ENCODE data around the gene KLHDC9.

KLHDC9 gene

GRCh38 chr1:161073474-161074121 lies 24.6 kb upstream of the KLHDC9 start:
- Histone ChIP-seq H3K27me3 (ENCODE audit: insufficient read depth, poor library complexity, severe bottlenecking) (no peaks in the 10 kb centered on the region), H3K4me3 (replicated peaks; ENCODE audit: insufficient read depth, low read length) (no peak overlapping the region), H3K27ac (replicated peaks) (no peak overlapping the region)
- DNase-seq (ENCODE audit: low read depth in 1 of 2, low spot score in 1 of 2) = no peak
- no peak for TF ChIP-seq REST (IDR thresholded peaks at IDR 0.05; ENCODE audit: insufficient replicate concordance, low read depth)
- no peak for TF ChIP-seq CTCF (IDR thresholded peaks at IDR 0.05; ENCODE audit: insufficient read depth, low read length)
- no peak for TF ChIP-seq SPI1 (IDR thresholded peaks at IDR 0.05; ENCODE audit: borderline replicate concordance, low read depth)
- no peak for TF ChIP-seq POLR2AphosphoS5 (IDR thresholded peaks at IDR 0.05; ENCODE audit: low read depth)
- no peak for TF ChIP-seq GABPA (IDR thresholded peaks at IDR 0.05; ENCODE audit: low read depth)

- Histone ChIP-seq H3K4me3 (replicated peaks; ENCODE audit: insufficient read depth, low read length) (no peak overlapping the region), H3K27ac (replicated peaks) (no peak overlapping the region), H3K27me3 (ENCODE audit: insufficient read depth, poor library complexity, severe bottlenecking) (no peaks in the 10 kb centered on the region)
- TF ChIP-seq POLR2AphosphoS5 (IDR thresholded peaks at IDR 0.05; ENCODE audit: low read depth) (no peak), GABPA (IDR thresholded peaks at IDR 0.05; ENCODE audit: low read depth) (no peak), CTCF (IDR thresholded peaks at IDR 0.05; ENCODE audit: insufficient read depth, low read length) (no peak), SPI1 (IDR thresholded peaks at IDR 0.05; ENCODE audit: borderline replicate concordance, low read depth) (no peak)
- DNase-seq (ENCODE audit: low read depth in 1 of 2, low spot score in 1 of 2) = no peak
Measured at GRCh38 chr1:161074676-161075368, 23.3 kb upstream of the KLHDC9 start.

- TF ChIP-seq POLR2AphosphoS5 (IDR thresholded peaks at IDR 0.05; ENCODE audit: low read depth) = no peak
- TF ChIP-seq GABPA (IDR thresholded peaks at IDR 0.05; ENCODE audit: low read depth) = no peak
- no peak for TF ChIP-seq CTCF (IDR thresholded peaks at IDR 0.05; ENCODE audit: insufficient read depth, low read length)
- TF ChIP-seq SPI1 (IDR thresholded peaks at IDR 0.05; ENCODE audit: borderline replicate concordance, low read depth) = no peak
- TF ChIP-seq REST (IDR thresholded peaks at IDR 0.05; ENCODE audit: insufficient replicate concordance, low read depth) = no peak
- DNase-seq (ENCODE audit: low read depth in 1 of 2, low spot score in 1 of 2) = no peak
- no peak overlapping the region for H3K27ac ChIP-seq (replicated peaks)
- no peaks in the 10 kb centered on the region for H3K27me3 ChIP-seq (ENCODE audit: insufficient read depth, poor library complexity, severe bottlenecking)
- no peak overlapping the region for H3K4me3 ChIP-seq (replicated peaks; ENCODE audit: insufficient read depth, low read length)
Measured at GRCh38 chr1:161076410-161076809, 21.8 kb upstream of the KLHDC9 start.

All from HL-60 (cell line).